PFSK-1 (cell line): Measurements from ENCODE around the gene DYRK1A.

Experiments
- FOXP2 ChIP-seq: optimal IDR thresholded peaks from 2 replicates; pipeline ENCODE3; 2011; ENCODE audit warnings: borderline replicate concordance, control low read depth, inconsistent platforms; ENCODE audit not compliant: insufficient read depth; ENCODE audit errors: extremely low read length, extremely low read depth
- POLR2AphosphoS5 ChIP-seq: IDR thresholded peaks from 2 replicates; pipeline ENCODE4 v1.6.1; 2012; ENCODE audit warnings: low read depth, mild to moderate bottlenecking, control low read depth, low read length, moderate library complexity
- SIN3A ChIP-seq: IDR thresholded peaks from 2 replicates; pipeline ENCODE4 v1.6.1; 2012; ENCODE audit warnings: mild to moderate bottlenecking, low read length, moderate library complexity, borderline replicate concordance; ENCODE audit not compliant: insufficient read depth
- TAF1 ChIP-seq: IDR thresholded peaks from 2 replicates; pipeline ENCODE4 v1.6.1; 2012; ENCODE audit warnings: low read length, control low read depth, borderline replicate concordance; ENCODE audit not compliant: insufficient read depth
- TF ChIP-seq, protein P1 (sequence below), 2 experiments: IDR thresholded peaks; 2 replicates each; pipeline versions ENCODE4 v1.6.1 to v1.8.0; 2011 to 2012; ENCODE audit warnings: low read depth in 2 of 2, low read length in 2 of 2, control low read depth in 1 of 2, inconsistent platforms in 1 of 2, mild to moderate bottlenecking in 1 of 2, moderate library complexity in 1 of 2; ENCODE audit not compliant: insufficient read depth in 1 of 2

The DYRK1A gene

DNA sequence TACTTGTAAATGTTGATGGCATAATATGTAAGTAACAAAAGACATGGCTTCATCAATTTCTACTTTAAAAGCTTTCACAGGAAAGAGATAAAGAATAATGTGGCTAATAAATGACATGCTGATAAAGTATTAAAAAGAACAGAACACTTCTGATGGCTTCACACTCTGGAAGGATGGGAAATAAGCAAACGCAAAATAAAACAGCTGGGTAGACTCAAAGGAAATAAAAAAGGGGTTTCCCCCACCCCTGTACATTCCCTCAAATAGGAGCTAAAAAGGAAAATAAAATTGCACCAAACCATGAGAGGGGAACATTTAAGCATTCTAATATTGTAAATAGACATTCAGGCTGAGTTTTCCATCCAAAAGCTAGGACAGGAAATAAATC lies 27.0 kb upstream of the DYRK1A start:
- TF ChIP-seq SIN3A: no peak
- TF ChIP-seq TAF1: no peak
- TF ChIP-seq, protein P1, sequence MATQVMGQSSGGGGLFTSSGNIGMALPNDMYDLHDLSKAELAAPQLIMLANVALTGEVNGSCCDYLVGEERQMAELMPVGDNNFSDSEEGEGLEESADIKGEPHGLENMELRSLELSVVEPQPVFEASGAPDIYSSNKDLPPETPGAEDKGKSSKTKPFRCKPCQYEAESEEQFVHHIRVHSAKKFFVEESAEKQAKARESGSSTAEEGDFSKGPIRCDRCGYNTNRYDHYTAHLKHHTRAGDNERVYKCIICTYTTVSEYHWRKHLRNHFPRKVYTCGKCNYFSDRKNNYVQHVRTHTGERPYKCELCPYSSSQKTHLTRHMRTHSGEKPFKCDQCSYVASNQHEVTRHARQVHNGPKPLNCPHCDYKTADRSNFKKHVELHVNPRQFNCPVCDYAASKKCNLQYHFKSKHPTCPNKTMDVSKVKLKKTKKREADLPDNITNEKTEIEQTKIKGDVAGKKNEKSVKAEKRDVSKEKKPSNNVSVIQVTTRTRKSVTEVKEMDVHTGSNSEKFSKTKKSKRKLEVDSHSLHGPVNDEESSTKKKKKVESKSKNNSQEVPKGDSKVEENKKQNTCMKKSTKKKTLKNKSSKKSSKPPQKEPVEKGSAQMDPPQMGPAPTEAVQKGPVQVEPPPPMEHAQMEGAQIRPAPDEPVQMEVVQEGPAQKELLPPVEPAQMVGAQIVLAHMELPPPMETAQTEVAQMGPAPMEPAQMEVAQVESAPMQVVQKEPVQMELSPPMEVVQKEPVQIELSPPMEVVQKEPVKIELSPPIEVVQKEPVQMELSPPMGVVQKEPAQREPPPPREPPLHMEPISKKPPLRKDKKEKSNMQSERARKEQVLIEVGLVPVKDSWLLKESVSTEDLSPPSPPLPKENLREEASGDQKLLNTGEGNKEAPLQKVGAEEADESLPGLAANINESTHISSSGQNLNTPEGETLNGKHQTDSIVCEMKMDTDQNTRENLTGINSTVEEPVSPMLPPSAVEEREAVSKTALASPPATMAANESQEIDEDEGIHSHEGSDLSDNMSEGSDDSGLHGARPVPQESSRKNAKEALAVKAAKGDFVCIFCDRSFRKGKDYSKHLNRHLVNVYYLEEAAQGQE (IDR thresholded peaks at IDR 0.05; ENCODE audit: insufficient read depth in 1 of 2, low read depth in 2 of 2, low read length in 2 of 2): no peak

DNA sequence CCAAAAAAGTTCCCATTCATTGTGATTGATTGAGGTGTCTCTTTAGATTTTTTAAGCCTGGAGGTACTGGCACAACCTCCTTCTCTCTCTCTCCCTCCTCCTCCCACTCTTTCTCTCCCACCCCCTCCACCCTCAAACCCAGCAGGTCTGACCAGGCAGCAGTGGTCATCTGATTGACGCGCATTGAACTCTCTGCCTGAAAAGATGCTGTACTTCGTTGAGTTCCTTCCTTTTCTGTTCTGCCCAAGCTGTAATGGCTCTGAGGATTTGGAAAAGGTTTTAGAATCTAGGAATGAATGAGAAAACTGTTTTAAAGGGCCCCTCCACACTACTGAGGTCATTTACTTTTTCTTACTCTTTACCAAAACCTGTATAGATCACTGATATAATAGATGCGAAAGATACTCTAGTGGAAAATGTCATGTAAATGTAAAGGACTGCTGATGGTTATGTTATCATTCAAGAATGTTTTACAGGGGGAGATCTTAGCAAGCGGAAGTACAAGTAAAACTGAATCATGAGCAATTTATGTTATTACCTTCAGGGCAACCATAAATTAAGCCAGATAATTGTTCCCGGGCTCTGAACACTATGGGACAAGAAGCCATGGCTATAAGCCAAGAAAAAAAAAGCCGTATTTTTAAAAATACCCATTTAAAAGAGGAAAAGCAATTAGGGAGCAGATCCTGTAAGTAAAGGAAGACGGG lies 25.2 kb upstream of the DYRK1A start:
- no peak for TF ChIP-seq TAF1
- no peak for TF ChIP-seq FOXP2
- no peak for TF ChIP-seq SIN3A
- TF ChIP-seq, protein P1 (IDR thresholded peaks at IDR 0.05; ENCODE audit: insufficient read depth in 1 of 2, low read depth in 2 of 2, low read length in 2 of 2): no peak
- TF ChIP-seq POLR2AphosphoS5: no peak

DNA sequence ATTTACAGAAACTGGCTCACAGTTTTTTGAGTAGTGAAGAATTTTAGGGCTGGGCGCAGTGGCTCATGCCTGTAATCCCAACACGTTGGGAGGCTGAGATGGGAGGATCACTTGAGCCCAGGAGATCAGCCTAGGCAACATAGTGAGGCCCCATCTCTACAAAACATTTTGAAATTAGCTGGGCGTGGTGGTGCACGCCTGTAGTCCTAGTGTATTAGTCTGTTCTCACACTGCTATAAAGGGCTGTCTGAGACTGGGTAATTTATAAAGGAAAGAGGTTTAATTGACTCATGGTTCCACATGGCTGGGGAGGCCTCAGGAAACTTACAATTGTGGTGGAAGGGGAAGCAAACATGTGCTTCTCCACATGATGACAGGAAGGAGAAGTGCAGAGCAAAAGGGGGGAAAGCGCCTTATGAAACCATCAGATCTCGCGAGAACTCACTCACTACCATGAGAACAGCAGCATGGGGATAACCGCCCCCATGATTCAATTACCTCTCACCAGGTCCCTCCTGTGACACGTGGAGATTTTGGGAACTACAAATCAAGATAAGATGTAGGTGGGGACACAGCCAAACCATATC lies 24.4 kb upstream of the DYRK1A start:
- TF ChIP-seq FOXP2 (no peak), TAF1 (no peak), POLR2AphosphoS5 (no peak), SIN3A (no peak)
- TF ChIP-seq, protein P1 (IDR thresholded peaks at IDR 0.05; ENCODE audit: insufficient read depth in 1 of 2, low read depth in 2 of 2, low read length in 2 of 2): no peak

DNA sequence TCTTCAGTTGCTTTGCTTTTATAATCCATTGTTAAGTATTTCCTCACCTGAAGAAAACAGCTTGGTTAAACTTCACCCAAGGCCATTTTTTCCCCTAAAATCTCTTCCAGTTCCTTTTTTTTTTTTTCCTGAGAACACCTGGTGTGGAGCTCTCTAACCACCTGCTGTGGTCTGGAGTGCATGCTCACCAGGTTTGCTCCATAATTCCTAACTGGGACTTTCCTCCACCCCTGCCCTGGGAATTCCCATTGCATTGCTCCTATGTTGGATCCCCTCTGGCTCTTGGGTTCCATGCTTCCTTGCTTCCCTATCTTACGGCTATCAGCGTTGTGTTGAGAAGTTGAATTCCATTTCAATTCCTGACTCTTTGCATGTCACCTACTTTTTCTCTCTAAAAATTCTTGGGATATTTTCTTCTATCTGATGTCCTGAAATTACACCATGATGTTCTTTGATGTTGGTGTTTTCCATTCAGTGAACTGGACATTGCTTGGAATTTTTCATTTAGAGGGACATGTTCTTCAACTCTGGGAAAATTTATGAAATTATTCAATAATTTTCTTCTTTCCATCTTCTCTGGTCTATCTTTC lies 19.6 kb upstream of the DYRK1A start:
- no peak for TF ChIP-seq POLR2AphosphoS5
- TF ChIP-seq, protein P1 (IDR thresholded peaks at IDR 0.05; ENCODE audit: insufficient read depth in 1 of 2, low read depth in 2 of 2, low read length in 2 of 2): no peak
- no peak for TF ChIP-seq SIN3A
